Neural cell (in vitro differentiated cells): Measurements from ENCODE around the gene DCST1.

Experiments
- EZH2 ChIP-seq: fragments of 200-600, 300-800 bp; shearing (Covaris generic), sonication (generic); IDR thresholded peaks from 2 replicates; pipeline ENCODE4 v1.6.1; 2014; ENCODE audit warnings: antibody characterized with exemption, low read length, borderline replicate concordance, mild to moderate bottlenecking; ENCODE audit not compliant: insufficient read depth, poor library complexity, severe bottlenecking
- POLR2AphosphoS5 ChIP-seq: IDR thresholded peaks from 2 replicates; pipeline ENCODE4 v1.6.1; 2012
- RAD21 ChIP-seq: fragments of 450-650 bp; conservative IDR thresholded peaks from 2 replicates; pipeline ENCODE4 v1.6.1; 2014; ENCODE audit warnings: antibody characterized with exemption, mild to moderate bottlenecking, moderate library complexity
- TF ChIP-seq, protein P1 (sequence below): fragments of 450-650 bp; IDR thresholded peaks from 2 replicates; pipeline ENCODE4 v1.5.1; 2014; ENCODE audit warnings: antibody characterized with exemption, mild to moderate bottlenecking, moderate library complexity; ENCODE audit not compliant: poor library complexity, severe bottlenecking

DNA sequence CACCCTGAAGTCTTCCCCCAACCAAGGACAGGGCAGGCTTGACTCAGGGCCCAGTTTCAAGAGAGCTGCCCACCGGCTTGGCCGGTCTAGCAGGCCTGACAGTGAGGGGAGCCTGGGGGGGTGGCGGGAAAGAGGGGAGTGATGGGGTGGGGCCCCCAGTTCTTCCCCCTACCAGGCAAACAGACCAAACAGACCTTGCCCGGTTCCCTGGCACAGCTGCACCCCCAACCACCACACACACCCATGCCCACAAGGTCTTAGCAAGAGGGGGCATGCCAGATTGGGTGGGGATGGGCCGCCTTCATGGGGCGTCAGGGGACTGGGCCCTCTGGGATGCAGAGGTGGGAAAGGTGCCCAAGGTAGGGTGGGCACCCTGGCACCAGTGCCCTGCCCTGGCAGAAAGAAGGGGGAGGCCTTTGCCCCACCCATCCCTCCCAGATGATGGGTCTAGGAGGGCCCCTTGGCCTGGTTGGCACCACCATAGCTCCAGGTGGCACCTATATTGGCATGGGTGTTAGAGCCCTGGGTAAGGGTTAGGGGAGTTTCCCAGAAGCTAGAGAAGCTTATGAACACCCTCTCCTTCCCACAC is 22.1 kb upstream of the DCST1 start:
- TF ChIP-seq EZH2 (no peak), POLR2AphosphoS5 (no peak), RAD21 (no peak)
- TF ChIP-seq, protein P1, sequence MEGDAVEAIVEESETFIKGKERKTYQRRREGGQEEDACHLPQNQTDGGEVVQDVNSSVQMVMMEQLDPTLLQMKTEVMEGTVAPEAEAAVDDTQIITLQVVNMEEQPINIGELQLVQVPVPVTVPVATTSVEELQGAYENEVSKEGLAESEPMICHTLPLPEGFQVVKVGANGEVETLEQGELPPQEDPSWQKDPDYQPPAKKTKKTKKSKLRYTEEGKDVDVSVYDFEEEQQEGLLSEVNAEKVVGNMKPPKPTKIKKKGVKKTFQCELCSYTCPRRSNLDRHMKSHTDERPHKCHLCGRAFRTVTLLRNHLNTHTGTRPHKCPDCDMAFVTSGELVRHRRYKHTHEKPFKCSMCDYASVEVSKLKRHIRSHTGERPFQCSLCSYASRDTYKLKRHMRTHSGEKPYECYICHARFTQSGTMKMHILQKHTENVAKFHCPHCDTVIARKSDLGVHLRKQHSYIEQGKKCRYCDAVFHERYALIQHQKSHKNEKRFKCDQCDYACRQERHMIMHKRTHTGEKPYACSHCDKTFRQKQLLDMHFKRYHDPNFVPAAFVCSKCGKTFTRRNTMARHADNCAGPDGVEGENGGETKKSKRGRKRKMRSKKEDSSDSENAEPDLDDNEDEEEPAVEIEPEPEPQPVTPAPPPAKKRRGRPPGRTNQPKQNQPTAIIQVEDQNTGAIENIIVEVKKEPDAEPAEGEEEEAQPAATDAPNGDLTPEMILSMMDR = no peak
